Measurements from ENCODE around the gene ADNP2. TPM values are rescaled to one million over a fixed set of nuclear protein-coding genes. Genes with fewer than 3 reads are reported as not detected.

ADNP2 gene
- total RNA-seq, 4 donors from 2014 or later: 15.0 to 22.3 (median 17.7) TPM

DNA sequence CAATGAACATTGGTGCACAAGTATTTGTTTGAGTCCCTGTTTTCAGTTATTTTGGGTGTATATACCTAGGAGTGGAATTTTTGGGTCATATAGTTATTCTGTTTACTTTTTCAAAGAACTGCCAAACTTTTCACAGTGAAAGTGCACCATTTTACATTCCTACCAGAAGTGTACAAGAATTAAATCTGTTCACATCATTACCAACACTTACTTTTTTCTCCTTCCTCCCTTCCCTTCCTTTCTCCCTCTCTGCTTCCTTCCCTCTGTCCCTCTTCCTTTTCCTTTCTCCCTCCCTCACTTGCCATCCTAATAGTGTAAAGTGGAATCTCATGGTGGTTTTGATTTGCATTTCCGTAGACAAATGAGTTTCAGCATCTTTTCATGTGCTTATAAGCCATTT lies 11.9 kb downstream of the ADNP2 start:
- Histone ChIP-seq H3K27me3 (no peaks in the 10 kb centered on the region), H3K4me1 (peaks cover 0 to 14% (median 0%) of the 10 kb centered on the region in 3 donors), H3K4me3 (no peak overlapping the region), H3K27ac (no peak overlapping the region), H3K9me3 (no peaks in the 10 kb centered on the region), H3K36me3 (peaks cover 0 to 36% of the 10 kb centered on the region in 2 donors)
- TF ChIP-seq POLR2A (IDR thresholded peaks at IDR 0.05): no peak
- TF ChIP-seq EP300 (IDR thresholded peaks at IDR 0.05): no peak
- no peak for TF ChIP-seq POLR2AphosphoS5 (IDR thresholded peaks at IDR 0.05)
- TF ChIP-seq, protein P1, sequence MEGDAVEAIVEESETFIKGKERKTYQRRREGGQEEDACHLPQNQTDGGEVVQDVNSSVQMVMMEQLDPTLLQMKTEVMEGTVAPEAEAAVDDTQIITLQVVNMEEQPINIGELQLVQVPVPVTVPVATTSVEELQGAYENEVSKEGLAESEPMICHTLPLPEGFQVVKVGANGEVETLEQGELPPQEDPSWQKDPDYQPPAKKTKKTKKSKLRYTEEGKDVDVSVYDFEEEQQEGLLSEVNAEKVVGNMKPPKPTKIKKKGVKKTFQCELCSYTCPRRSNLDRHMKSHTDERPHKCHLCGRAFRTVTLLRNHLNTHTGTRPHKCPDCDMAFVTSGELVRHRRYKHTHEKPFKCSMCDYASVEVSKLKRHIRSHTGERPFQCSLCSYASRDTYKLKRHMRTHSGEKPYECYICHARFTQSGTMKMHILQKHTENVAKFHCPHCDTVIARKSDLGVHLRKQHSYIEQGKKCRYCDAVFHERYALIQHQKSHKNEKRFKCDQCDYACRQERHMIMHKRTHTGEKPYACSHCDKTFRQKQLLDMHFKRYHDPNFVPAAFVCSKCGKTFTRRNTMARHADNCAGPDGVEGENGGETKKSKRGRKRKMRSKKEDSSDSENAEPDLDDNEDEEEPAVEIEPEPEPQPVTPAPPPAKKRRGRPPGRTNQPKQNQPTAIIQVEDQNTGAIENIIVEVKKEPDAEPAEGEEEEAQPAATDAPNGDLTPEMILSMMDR (IDR thresholded peaks at IDR 0.05): no peak
- 93 to 94% methylated on average over 1 of the region's 1 CpG for WGBS, 2 donors (ENCODE audit: low coverage in 1 of 2)
- ATAC-seq: no peak

DNA sequence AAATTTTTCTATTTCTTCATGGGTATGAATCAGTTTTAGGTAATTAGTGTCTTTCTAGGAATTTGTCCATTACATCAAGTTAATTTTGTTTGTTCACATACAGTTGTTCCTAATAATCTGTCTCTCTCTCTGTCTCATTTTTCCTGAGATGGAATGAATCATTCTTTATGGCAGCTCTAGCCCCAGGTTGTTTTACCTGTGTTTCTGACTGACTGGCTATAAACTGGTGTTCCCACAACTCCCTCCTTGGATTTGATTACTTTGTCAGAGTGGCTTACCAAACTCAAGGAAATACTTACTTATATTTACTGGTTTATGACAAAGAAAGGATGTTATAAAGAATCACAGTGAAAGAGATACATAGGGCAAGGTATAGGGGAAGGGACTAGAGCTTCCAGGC lies 15.1 kb downstream of the ADNP2 start:
- Histone ChIP-seq H3K27ac (no peak overlapping the region), H3K4me3 (no peak overlapping the region), H3K27me3 (no peaks in the 10 kb centered on the region), H3K9me3 (no peaks in the 10 kb centered on the region), H3K4me1 (peaks cover 0 to 4% (median 0%) of the 10 kb centered on the region in 3 donors), H3K36me3 (peaks cover 0 to 15% of the 10 kb centered on the region in 2 donors)
- no peak for ATAC-seq
- TF ChIP-seq, protein P1 (IDR thresholded peaks at IDR 0.05): no peak
- TF ChIP-seq EP300 (IDR thresholded peaks at IDR 0.05) (no peak), POLR2A (IDR thresholded peaks at IDR 0.05) (no peak), POLR2AphosphoS5 (IDR thresholded peaks at IDR 0.05) (no peak)

DNA sequence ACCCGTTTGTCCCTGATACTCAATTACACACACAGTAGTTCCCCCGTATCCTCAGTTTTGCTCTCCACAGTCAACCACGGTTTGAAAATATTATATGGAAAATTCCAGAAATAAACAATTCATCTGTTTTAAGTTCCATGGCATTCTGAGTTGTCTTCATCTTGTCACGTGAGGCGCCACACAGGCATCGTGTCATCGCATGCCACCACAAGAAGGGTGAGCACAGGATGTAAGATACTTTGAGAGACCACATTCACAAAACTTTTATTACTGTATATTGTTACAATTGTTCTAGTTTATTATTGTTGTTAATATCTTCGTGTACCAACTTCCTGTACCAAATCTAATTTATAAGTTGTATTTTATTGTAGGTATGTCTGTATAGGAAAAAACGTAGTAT lies 17.7 kb downstream of the ADNP2 start:
- no peak overlapping the region for H3K27ac ChIP-seq
- TF ChIP-seq POLR2AphosphoS5 (IDR thresholded peaks at IDR 0.05): no peak
- TF ChIP-seq EP300 (IDR thresholded peaks at IDR 0.05): no peak
- TF ChIP-seq, protein P1 (IDR thresholded peaks at IDR 0.05): no peak
- TF ChIP-seq POLR2A (IDR thresholded peaks at IDR 0.05): no peak
- peaks cover 0 to 4% of the 10 kb centered on the region in 2 donors for H3K36me3 ChIP-seq
- no peaks in the 10 kb centered on the region for H3K9me3 ChIP-seq
- 92 to 94% methylated on average over 7 to 8 of the region's 9 CpGs for WGBS, 2 donors (ENCODE audit: low coverage in 1 of 2)
- no peak overlapping the region for H3K4me3 ChIP-seq
- H3K27me3 ChIP-seq: no peaks in the 10 kb centered on the region
- H3K4me1 ChIP-seq: peaks cover 0 to 11% (median 0%) of the 10 kb centered on the region in 3 donors
- ATAC-seq: no peak

DNA sequence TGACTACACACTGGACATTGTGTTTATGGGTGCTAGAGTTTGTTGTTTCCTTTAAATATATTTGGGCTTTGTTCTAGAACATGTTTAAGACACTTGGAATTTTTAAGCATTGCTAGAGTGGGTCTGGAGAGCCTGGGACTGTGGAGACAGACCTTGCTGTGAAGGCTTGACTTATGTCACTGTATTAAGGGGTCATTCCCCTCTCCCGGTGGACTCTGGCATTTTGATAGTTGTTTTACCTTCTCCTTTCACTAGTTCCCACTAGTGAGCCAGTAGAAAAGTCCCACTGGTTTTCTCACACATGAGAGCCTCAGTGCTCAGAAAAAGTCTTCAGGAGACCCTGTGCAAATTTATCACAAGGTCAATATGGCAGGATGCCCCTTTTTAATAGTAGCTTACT lies 18.6 kb downstream of the ADNP2 start:
- Histone ChIP-seq H3K9me3 (no peaks in the 10 kb centered on the region), H3K36me3 (peaks cover 0 to 8% of the 10 kb centered on the region in 2 donors), H3K27me3 (no peaks in the 10 kb centered on the region), H3K4me1 (peaks cover 0 to 15% (median 0%) of the 10 kb centered on the region in 3 donors), H3K4me3 (no peak overlapping the region), H3K27ac (no peak overlapping the region)
- WGBS, 2 donors (ENCODE audit: low coverage in 1 of 2): 75 to 100% methylated on average over 1 of the region's 1 CpG
- ATAC-seq: no peak
- no peak for TF ChIP-seq POLR2A (IDR thresholded peaks at IDR 0.05)
- TF ChIP-seq EP300 (IDR thresholded peaks at IDR 0.05): no peak
- TF ChIP-seq POLR2AphosphoS5 (IDR thresholded peaks at IDR 0.05): no peak
- TF ChIP-seq, protein P1 (IDR thresholded peaks at IDR 0.05): no peak

DNA sequence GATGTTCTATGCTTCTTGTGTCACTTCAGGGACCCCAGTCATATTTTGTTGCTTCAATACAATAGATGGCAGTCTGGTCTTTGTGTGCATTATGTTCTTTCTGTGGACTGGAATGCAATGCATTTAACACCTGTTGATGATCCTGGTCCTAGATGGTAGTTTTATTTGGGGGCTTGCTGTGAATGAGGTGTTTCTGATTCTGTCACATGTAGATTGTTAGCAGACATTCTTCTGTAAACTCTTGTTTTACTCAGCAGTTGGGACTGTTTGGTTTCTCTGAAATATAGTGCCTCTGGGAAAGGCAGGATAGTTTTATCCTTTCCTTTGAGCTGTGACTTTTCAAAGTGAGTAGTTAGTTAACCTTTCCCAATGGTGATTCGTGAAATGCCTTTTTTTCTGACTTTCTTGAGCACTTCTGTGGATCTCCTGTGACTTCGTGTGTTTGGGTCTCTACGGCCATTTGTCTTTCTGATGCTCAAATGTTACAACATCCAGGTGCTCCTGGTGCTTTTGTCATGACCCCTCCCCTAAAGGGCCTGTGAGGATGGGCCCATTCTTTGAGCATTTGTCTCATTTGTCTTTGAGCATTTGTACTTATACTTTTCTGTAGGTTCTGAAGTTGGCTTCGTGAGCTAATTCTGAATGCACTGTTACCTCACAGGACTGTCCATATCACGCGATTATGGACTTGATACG lies 20.8 kb downstream of the ADNP2 start:
- TF ChIP-seq, protein P1 (IDR thresholded peaks at IDR 0.05): no peak
- TF ChIP-seq EP300 (IDR thresholded peaks at IDR 0.05): no peak
- TF ChIP-seq POLR2A (IDR thresholded peaks at IDR 0.05): no peak
- no peak for TF ChIP-seq POLR2AphosphoS5 (IDR thresholded peaks at IDR 0.05)
- Histone ChIP-seq H3K4me1 (peaks cover 0 to 17% (median 0%) of the 10 kb centered on the region in 3 donors), H3K9me3 (no peaks in the 10 kb centered on the region), H3K27ac (no peak overlapping the region), H3K36me3 (peaks cover 0 to 30% of the 10 kb centered on the region in 2 donors), H3K4me3 (no peak overlapping the region), H3K27me3 (no peaks in the 10 kb centered on the region)
- no peak for ATAC-seq
- 88 to 89% methylated on average over 4 to 7 of the region's 7 CpGs for WGBS, 2 donors (ENCODE audit: low coverage in 1 of 2)

Data from gastroesophageal sphincter (tissue), 4 donors.